HG02763 (cell line): Measurements from ENCODE around the gene DTNBP1.

Source experiments
- ATAC-seq: cut with Tn5 transposase; IDR thresholded peaks from one replicate; pipeline ENCODE4 v1.9.1; 2021; ENCODE audit warnings: mild to moderate bottlenecking, moderate library complexity; ENCODE audit not compliant: unreplicated experiment

DTNBP1 gene

GRCh38 chr6:15517600-15517999, 145.2 kb downstream of the DTNBP1 start:
- no peak for ATAC-seq

- no peak for ATAC-seq
Observed at GRCh38 chr6:15516923-15517560, 145.8 kb downstream of the DTNBP1 start.

GRCh38 chr6:15516378-15516777, 146.4 kb downstream of the DTNBP1 start:
- ATAC-seq = no peak

GRCh38 chr6:15515660-15516375, 147.0 kb downstream of the DTNBP1 start:
- ATAC-seq = no peak

GRCh38 chr6:15515226-15515625, 147.6 kb downstream of the DTNBP1 start:
- ATAC-seq = no peak

GRCh38 chr6:15513801-15514711, 148.8 kb downstream of the DTNBP1 start:
- no peak for ATAC-seq

GRCh38 chr6:15513131-15513771, 149.6 kb downstream of the DTNBP1 start:
- ATAC-seq = no peak

- ATAC-seq = no peak
Observed at GRCh38 chr6:15512721-15513120, 150.1 kb downstream of the DTNBP1 start.

- no peak for ATAC-seq
Observed at GRCh38 chr6:15512126-15512525, 150.7 kb downstream of the DTNBP1 start.

- no peak for ATAC-seq
Observed at GRCh38 chr6:15511248-15512125, 151.3 kb downstream of the DTNBP1 start.

GRCh38 chr6:15510536-15511247, 152.1 kb downstream of the DTNBP1 start:
- no peak for ATAC-seq

GRCh38 chr6:15510121-15510520, 152.7 kb downstream of the DTNBP1 start:
- ATAC-seq = no peak

- no peak for ATAC-seq
Observed at GRCh38 chr6:15509335-15509933, 153.4 kb downstream of the DTNBP1 start.

GRCh38 chr6:15508931-15509330, 153.9 kb downstream of the DTNBP1 start:
- no peak for ATAC-seq

- no peak for ATAC-seq
Observed at GRCh38 chr6:15508441-15508871, 154.4 kb downstream of the DTNBP1 start.

GRCh38 chr6:15507746-15508145, 155.1 kb downstream of the DTNBP1 start:
- no peak for ATAC-seq

- ATAC-seq = no peak
Observed at GRCh38 chr6:15507221-15507620, 155.6 kb downstream of the DTNBP1 start.

GRCh38 chr6:15506066-15506465, 156.8 kb downstream of the DTNBP1 start:
- ATAC-seq = no peak

GRCh38 chr6:15505463-15505918, 157.3 kb downstream of the DTNBP1 start:
- no peak for ATAC-seq
